H54 (cell line): ENCODE results near the gene HELZ2.

ENCODE experiments used
- DNase-seq: peaks from one replicate; pipeline ENCODE4 v3.0.0; 2011; ENCODE audit warnings: low spot score, mixed read lengths; ENCODE audit not compliant: insufficient read length
- FAIRE-seq: peaks from 3 replicates; lab custom pipeline; 2011; peaks lifted over from hg19 to GRCh38; lab: Jason Lieb, UNC
- POLR2A ChIP-seq: IDR thresholded peaks from 2 replicates; pipeline ENCODE4 v1.6.1; 2011; ENCODE audit warnings: low read depth, mild to moderate bottlenecking, low read length

The HELZ2 gene

DNA sequence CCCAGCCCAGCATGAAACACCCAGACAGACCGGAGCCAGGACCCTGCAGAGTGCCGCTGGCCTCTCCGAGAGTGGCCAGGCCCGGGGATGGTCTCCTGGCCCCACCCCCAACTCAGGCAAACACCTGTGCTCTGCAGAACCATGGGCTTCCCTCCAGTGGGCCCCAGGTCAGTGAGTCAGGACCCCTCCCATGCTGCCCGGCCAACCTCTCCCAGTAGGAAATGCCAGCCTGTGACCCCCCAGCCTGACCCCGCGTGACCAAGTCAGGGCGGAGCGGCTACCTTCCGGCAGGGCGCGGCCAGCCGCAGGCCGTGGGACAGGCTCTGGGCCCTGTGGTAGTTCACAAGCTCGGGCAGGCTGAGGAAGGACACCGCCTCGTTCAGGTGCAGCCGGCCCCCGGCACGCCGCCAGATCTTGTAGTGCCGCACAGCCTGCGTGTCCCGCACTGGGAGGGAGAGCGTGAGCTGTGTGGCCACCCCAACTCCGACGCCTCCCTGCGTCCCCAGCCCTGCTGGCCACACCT, 40.1 kb downstream of the HELZ2 start:
- FAIRE-seq (no peak), DNase-seq (no peak)
- TF ChIP-seq POLR2A, result no peak

DNA sequence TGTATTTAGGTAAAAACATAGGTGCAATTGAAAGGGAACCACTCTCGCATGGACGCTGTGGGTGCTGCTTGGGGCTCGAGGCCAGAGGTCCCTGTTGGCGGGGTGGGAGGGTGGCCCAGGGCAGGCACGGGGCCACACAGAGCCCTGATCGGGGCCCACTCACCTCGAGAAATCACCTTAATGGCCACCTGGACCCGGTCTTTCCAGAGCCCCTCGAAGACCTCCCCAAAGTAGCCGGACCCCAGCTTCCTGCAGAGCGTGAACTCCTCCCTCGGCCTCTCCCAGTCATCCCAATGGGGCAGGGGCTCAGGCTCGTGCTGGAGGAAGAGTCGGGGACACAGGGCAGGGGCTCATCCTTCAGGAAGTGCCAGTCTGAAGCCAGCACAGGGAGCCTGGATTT, 40.7 kb downstream of the HELZ2 start:
- no peak for DNase-seq
- no peak for FAIRE-seq
- no peak for TF ChIP-seq POLR2A

DNA sequence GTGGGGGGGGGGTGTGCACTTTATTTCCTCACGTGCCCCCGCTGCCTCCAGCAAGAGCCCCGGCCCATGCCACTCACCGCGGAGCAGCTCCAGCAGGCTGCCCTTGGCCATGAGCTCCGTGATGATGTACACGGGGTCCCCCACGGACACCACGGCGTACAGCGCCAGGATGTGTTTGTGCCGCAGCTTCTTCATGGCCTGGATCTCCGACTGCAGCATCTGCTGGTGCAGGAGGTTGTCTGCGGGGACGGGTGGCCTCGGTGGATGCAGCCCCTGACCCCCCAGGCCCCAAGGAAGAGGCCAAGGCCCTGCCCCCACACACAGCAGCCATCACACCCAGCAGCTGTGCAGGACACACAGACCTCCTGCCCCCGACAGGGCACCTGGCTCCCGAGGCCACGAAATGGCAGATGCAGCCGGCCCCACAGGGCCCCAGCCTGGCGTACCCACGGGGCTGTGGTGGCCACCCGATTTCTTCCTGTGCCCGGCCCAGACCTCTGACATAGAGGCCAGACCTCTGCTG, 41.5 kb downstream of the HELZ2 start:
- DNase-seq, result no peak
- TF ChIP-seq POLR2A, result no peak
- no peak for FAIRE-seq

DNA sequence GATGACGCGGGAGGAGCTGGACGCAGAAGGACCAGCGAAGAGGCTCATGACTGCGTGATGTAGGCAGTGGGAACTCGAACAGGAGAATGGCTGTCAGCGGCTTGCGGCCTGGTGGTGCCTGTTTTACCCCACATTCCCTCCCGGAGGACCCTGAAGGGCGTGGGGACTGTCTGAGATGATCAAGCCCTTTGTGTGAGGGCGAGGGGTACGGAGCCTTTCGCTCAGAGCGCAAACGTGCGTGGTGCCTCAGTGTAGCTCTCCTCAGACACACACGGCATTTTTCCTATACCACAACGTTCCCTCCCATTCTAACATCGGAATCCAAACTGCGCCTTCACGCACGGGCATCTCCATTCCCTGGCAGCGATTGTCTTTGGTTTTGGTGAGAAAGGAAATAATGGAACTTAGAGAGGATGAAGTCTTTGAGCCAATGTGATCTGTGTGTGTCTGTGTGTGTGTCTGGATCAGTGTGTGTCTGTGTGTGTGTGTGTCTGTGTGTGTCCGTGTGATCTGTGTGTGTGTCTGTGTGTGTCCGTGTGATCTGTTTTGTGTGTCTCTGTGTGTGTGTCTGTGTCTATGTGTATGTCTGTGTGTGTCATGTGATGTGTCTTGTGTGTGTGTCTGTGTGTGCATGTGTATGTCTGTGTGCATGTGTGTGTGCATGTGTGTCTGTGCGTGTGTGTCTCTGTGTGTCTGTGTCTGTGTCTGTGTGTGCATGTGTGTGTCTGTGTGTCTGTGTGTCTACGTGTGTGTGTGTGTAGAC, 42.2 kb downstream of the HELZ2 start:
- no peak for TF ChIP-seq POLR2A
- DNase-seq, result no peak
- no peak for FAIRE-seq

GRCh38 chr20:63530788-63531160, 43.3 kb downstream of the HELZ2 start:
- TF ChIP-seq POLR2A, result no peak
- FAIRE-seq (no peak), DNase-seq (no peak)

DNA sequence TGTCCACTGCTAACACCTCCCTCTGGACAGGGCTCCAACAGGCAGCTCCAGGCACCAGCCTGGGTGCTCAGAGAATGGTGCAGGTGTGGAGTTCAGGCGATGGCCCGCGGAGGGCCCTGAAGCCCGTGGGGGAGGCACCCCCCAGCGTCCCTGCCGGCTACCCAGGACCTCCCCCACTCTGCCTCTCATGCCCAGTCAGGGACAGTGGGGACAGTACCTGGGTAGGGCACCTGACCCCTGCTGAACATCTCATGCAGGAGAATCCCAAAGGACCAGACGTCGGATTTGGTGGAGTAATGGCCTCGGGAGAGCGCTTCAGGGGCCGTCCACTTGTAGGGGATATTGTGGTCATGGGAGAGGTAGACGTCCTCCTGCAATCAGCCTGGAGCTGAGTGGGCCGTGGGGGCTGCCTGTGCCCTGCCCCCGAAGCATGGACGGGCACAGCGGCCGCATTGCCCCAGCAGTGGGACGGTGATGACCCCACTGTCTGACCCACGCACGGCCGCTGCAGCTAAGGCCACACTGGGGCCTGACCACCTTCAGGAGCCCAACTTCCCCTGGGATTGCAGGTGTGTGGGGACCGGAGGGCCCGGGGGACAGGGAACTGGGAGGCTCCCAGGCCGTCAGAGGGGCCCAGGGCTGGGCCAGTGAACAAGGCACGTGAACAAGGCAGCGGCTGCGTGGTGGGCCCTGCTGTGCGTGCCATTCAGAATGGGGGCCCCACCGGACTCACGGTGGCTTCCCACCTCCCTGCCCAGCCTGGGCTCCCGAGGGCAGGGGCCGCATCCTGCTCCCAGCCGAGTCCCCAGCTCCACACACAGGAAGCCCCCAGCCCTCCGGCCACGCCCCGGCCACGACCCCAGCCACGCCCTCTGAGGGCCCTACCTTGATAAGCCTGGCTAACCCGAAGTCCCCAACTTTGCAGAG, 43.9 kb downstream of the HELZ2 start:
- DNase-seq (no peak), FAIRE-seq (no peak)
- no peak for TF ChIP-seq POLR2A

DNA sequence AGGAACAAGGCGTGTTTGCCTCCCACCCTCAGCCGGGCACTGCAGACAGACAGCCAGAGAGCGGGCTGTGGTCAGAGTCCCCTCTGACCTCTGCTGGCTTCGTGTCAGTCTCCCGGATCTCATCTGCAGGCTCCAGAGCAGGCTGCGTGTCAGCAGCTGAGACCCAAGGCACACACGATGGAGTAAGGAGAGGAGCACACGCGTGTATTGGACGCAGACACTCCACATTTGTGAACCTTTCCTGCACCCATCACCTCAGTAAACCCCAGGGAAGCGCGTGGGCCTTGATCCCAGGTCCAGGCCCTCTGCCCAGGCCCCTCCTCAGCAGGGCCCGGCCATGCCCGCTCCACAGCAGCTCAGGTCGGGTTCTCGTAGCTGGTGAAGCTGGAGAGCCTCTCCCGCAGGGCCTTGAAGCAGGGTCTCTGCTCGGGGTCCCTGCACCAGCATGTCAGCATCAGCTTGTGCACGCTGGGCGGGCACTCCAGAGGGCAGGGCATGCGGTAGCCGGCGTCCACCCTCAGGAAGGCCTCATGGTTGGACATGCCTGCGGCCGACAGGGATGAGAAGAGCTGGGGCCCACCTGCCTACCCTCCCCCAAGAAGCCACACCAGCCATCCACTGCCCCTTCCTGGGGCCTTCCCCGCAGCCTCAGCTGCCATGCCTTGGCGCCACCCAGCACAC, 44.7 kb downstream of the HELZ2 start:
- no peak for DNase-seq
- TF ChIP-seq POLR2A, result no peak
- no peak for FAIRE-seq

DNA sequence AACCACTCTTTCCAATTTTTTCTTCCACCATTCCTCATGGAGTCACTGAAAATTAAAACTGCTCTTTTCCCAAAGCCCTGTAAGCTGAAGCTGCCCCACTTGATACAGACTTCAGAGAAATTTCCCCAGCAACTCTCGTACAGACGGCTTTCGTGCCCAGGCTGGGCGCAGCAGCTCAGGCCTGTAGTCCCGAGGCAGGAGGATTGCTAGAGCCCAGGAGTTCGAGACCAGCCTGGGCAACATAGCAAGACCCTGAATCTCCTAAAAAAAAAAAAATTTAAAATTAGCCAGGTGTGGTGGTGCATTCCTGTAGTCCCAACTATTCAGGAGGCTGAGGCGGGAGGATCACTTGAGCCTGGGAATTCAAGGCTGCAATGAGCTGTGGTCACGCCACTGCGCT, 46.9 kb downstream of the HELZ2 start:
- TF ChIP-seq POLR2A, result no peak
- DNase-seq (no peak), FAIRE-seq (no peak)

DNA sequence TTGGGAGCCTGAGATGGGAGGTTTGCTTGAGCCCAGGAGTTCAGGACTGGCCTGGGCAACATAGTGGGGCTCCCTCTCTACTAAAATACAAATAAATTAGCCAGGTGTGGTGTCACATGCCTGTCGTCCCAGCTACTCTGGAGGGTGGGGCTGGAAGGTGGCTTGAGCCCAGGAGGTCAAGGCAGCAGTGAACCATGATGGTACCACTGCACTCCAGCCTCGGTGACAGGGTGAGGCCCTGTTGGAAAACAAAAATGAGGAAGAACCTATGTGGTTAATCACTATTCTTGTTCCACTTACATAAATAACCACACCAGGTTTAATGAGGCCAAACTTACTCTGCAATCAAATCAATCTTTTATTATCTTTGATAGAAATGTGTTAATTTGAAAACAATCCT, 48.1 kb downstream of the HELZ2 start:
- FAIRE-seq, result no peak
- TF ChIP-seq POLR2A, result no peak

GRCh38 chr20:63525185-63525584, 48.9 kb downstream of the HELZ2 start:
- no peak for FAIRE-seq
- no peak for TF ChIP-seq POLR2A
- no peak for DNase-seq

More for the DNA sequence above, 48.1 kb downstream of the HELZ2 start:
- DNase-seq, result no peak
